HL-60/S4 treated with retinoic acid at 250 ng/mL for 4 days and 3 days (cell line): Measurements from ENCODE around the gene HS2ST1.
"Not testable (repeated sequence)": the region's sequence is repeated elsewhere in the genome, so short reads cannot be mapped to it uniquely, and the experiment has no call there.

Source experiments
- in situ Hi-C: fragments of 300-500 bp; cut with MboI; formaldehyde crosslinking; loops from 2 replicates; pipeline ENCODE4 v1.7.0; 2022; ENCODE audit warnings: low sequenced_read_pairs

HS2ST1 gene

DNA sequence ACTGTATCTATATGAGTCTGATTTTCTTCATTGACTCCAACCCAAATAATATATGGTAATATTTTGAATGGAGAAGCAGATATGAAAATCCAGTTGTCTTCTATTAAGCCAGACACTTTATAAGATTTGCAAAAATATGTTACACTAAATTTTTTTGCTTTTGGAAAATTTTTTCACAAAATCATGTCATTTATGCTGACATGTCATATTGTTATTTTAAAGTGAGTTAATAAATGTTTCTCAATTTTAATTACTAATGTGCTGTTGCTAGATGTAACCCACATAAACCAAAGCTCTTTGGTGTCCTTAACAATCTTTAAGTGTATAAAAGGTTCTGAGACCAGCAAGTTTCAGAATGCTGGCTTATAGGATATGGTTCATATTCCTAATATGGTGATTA lies 142.5 kb downstream of the HS2ST1 start:
- in situ Hi-C loops, result no loop called here

- in situ Hi-C loops, result no loop called here
Observed at GRCh38 chr1:87058343-87058649, 143.9 kb downstream of the HS2ST1 start.

DNA sequence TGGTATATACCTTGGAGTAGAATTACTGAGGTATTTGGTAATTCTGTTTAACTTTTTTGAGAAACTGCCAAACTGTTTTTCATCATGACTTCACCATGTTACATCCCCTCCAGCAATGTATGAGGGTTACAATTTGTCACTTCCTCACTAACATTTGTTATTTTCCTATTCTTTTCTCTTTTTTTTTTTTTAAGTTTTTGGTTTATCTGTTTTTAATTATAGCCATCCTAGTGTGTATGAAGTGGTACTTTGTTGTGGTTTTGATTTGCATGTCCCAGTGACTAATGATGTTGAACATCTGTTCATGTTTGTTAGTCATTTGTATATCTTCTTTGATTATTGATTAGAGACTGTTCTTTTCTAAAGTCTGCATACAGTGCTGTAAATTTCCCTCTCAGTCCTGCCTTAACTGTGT lies 147.3 kb downstream of the HS2ST1 start:
- in situ Hi-C loops, result no loop called here

- in situ Hi-C loops, result no loop called here
Observed at GRCh38 chr1:87062687-87063086, 148.3 kb downstream of the HS2ST1 start.

- in situ Hi-C loops, result no loop called here
Observed at GRCh38 chr1:87064309-87064708, 149.9 kb downstream of the HS2ST1 start.

- in situ Hi-C loops, result no loop called here
Observed at GRCh38 chr1:87064986-87065385, 150.6 kb downstream of the HS2ST1 start.

GRCh38 chr1:87066708-87067107 lies 152.3 kb downstream of the HS2ST1 start:
- in situ Hi-C loops, result not testable (repeated sequence)

GRCh38 chr1:87072411-87072810 lies 158.0 kb downstream of the HS2ST1 start:
- in situ Hi-C loops, result no loop called here

DNA sequence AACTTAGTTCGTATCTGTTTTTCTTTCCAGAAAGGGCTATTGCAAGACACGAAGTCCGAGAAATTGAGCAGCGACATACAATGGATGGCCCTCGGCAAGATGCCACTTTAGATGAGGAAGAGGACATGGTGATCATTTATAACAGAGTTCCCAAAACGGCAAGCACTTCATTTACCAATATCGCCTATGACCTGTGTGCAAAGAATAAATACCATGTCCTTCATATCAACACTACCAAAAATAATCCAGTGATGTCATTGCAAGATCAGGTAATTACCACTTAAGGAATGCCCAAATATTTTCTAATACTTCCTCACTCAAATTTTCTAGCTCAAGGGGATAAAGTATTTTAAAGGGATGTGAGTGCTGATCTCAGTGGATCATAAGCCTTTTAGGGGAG lies 158.5 kb downstream of the HS2ST1 start:
- in situ Hi-C loops, result no loop called here

GRCh38 chr1:87074001-87074795 lies 159.8 kb downstream of the HS2ST1 start:
- in situ Hi-C loops, result no loop called here

- in situ Hi-C loops, result loop anchor here (25.0 kb wide), 1 partner anchor 241 kb away; no protein-coding TSS in a partner anchor
Observed at GRCh38 chr1:87077959-87078639, 163.7 kb downstream of the HS2ST1 start.

GRCh38 chr1:87084244-87084836 lies 169.9 kb downstream of the HS2ST1 start:
- in situ Hi-C loops, result loop anchor here (25.0 kb wide), 1 partner anchor 247 kb away; no protein-coding TSS in a partner anchor

DNA sequence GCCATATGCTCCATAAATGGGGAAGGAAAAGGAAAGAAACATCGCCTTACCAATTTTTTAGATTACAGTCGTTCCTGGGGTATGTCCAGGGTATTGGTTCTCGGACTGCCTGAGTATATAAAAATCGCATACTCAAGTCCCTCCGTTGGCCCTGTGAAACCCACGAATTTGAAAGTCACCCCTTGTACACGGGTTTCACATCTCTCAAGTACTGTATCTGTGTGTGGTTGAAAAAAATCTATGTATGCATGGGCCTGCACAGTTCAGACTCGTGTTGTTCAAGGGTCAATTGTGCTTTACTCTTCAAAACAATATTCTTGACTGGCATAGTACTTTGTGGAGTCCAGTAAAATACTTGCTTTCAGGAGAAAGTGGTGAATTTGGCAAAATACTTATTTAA lies 171.7 kb downstream of the HS2ST1 start:
- in situ Hi-C loops, result loop anchor here (25.0 kb wide), 1 partner anchor 249 kb away; no protein-coding TSS in a partner anchor

DNA sequence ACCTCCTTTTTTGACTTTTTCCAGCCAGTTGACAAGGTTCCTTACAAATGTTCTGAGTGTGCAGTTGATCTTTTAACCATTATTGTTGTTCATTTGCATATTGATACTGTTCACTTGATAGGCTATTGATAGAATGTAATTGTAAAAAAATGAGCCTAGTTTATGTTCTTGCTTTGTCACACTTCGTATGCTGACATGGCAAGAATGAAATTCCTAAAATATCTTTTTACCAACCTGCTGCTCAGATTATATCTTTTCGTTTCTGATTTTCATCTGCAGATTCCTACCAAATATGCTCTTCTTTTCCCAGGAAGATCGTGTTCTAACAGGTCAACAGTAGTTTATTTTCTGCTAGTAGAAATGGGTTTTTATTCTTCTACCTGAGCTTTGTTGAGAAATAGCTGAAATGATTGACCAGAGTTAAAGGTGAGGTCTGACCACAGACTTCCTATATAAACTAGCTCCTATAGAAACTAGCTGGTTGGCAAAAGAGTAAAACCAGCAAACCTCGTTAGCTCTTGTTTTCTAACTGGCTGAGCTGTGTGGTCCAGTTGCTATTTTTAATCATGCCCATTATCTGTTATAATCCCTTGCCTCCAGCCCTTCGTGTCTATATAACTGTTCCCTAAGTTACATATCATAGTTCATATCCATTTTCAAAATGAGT lies 174.8 kb downstream of the HS2ST1 start:
- in situ Hi-C loops, result loop anchor here (25.0 kb wide), 1 partner anchor 252 kb away; no protein-coding TSS in a partner anchor

DNA sequence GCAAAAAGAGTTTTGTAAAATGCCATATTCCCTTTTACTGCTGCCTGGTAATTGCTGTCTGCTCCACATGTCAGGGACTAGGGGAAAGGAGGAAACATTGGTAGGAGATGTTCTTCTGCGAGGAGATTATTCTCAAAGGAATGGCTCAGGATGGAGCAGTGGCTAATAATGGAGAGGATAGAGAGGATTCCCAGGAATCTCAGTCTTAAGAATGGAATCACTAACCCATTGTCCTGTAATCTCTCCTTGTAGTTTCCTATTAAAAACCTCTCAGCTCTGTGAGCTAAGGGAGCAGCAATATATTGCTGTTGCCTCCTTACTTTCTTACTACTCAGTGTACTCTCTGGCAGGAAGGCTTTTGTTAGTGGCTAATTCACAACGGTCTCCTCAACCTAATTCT lies 175.4 kb downstream of the HS2ST1 start:
- in situ Hi-C loops, result loop anchor here (25.0 kb wide), 1 partner anchor 253 kb away; no protein-coding TSS in a partner anchor

- in situ Hi-C loops, result loop anchor here (25.0 kb wide), 1 partner anchor 254 kb away; no protein-coding TSS in a partner anchor
Observed at GRCh38 chr1:87091425-87091824, 177.0 kb downstream of the HS2ST1 start.

DNA sequence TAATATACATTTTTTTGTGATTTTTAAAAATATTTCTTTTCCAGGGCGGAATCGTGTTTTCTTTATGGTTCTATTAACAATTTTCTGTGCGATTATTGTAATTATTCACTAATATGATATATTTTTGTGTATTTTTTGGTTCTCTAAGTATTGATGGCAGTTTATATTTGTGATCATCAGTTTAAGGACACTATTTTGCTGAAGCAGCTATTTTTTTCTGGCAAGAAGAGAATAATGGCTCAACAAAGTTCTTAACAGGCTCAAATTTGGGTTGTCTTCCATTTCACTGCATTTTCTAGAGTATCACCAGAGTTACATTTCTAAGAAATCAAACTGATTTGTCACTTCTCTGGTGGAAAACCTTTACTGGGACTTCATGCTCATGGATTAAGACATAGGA lies 178.4 kb downstream of the HS2ST1 start:
- in situ Hi-C loops, result loop anchor here (25.0 kb wide), 1 partner anchor 256 kb away; no protein-coding TSS in a partner anchor

DNA sequence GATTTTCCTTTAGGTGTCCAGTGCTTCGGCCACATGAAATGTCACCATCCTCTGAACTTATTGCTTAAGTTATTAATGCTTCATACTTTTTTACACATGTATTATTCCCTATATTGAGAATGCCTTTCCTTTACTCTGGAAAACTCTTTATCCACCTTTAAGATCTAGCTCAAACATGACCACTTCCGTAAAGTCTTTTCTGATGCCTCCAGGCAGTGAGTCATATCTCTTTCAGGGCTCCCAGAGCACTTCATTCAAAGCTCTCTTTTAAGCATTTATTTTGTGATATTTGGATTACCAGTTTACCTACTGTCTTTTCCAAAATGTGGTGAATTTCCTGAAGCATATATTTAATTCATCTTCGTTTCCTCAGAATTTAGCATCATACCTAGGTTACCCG lies 178.9 kb downstream of the HS2ST1 start:
- in situ Hi-C loops, result loop anchor here (25.0 kb wide), 1 partner anchor 256 kb away; no protein-coding TSS in a partner anchor

- in situ Hi-C loops, result loop anchor here (25.0 kb wide), 1 partner anchor 257 kb away; no protein-coding TSS in a partner anchor
Observed at GRCh38 chr1:87094238-87094637, 179.8 kb downstream of the HS2ST1 start.

GRCh38 chr1:87100271-87100670 lies 185.8 kb downstream of the HS2ST1 start:
- in situ Hi-C loops, result no loop called here

DNA sequence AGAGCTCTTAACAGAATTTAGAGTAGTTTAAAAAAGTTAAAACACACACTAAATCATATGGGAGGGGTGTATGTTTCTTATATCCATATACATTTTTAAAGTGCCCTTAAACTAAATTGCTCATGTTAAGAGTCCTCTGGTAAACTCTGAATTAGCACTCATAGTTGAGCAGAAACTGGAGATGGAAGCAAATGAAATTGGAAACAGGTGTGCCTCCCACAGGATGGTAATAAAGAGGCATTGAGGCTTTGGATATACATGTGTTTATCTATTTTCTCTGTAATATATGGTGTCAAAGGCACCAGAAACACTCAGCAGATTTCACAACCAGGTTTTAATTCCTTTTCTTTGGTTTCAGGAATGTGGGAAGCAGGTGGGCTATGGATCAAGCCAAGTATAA lies 188.6 kb downstream of the HS2ST1 start:
- in situ Hi-C loops, result no loop called here
